SIG-M5 treated with dmso at 0.1 percent for 504 hours (cell line): ENCODE results near the gene OR1S2.
"Not testable (repeated sequence)": the region's sequence is repeated elsewhere in the genome, so short reads cannot be mapped to it uniquely, and the experiment has no call there.

Experiments
- DNase-seq: peaks from one replicate; lab custom pipeline; 2025; ENCODE audit not compliant: unreplicated experiment; lab: John Stamatoyannopoulos, UW

OR1S2 gene, protein sequence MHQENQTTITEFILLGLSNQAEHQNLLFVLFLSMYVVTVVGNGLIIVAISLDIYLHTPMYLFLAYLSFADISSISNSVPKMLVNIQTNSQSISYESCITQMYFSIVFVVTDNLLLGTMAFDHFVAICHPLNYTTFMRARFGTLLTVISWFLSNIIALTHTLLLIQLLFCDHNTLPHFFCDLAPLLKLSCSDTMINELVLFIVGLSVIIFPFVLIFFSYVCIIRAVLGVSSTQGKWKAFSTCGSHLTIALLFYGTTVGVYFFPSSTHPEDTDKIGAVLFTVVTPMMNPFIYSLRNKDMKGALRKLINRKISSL

DNA sequence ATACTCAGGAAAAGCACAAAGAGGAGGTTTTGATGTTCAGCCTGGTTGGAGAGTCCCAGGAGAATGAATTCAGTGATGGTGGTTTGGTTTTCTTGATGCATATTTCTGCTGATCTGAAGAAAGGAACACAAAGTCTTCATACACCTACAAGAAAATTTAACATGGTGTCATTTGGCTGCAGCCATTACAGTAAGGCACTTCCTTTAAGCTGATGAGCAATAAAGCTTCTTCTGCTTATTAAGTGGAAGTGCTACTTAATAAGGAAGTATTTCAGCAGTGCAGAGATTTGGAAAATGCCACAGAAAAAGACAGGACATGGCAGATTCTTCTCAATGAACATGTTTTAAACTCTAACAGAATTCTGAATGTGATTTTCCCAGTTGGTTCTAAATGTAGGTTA lies at the start of gene OR1S2:
Gene OR1S2 (minus strand): TSS at position 101 of the 400 bp plus-strand sequence. CDS start 0 bp downstream, at position 101.
- no peak for DNase-seq

DNA sequence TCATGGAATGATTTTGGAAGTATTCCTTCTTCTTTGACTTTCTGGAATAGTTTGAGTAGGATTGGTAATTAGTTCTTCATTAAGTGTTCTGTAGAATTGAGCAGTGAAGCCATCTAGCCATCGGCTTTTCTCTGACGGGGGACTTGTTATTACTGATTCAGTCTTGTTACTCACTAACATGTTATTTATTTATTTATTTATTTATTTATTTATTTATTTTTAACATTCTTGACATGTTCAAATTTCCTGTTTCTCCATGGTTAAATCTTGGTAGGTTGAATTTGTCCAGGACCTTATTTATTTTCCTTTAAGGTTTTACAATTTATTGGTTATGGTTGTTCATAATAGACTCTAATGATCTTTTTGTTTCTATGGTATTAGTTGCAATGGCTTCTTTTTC lies 40.0 kb upstream of the OR1S2 start:
- DNase-seq: no peak

DNA sequence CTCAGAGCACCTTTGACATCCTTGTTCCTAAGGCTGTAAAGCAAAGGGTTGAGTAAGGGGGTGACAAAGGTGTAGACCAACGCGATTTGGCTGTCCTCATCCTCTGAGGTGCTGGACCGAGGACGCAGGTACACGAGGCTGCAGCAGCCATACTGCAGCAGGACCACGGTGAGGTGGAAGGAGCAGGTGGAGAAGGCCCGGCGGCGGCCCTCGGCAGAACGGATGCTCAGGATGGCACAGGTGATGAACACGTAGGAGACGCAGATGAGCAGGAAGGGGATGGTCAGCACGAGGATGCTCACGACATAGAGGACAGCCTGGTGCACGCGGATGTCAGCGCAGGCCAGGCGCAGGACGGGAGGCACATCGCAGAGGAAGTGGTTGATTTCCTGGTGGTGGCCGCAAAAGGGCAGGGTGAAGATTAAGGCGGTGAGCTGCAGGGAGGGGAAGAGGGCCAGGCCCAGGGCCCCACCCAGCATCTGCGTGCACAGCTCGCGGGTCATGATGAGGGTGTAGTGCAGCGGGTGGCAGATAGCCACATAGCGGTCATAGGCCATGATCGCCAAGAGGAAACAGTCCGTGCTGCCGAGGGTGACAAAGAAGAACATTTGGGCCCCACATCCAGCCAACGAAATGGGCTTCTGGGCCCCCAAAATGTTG lies 24.1 kb upstream of the OR1S2 start:
- DNase-seq: no peak

DNA sequence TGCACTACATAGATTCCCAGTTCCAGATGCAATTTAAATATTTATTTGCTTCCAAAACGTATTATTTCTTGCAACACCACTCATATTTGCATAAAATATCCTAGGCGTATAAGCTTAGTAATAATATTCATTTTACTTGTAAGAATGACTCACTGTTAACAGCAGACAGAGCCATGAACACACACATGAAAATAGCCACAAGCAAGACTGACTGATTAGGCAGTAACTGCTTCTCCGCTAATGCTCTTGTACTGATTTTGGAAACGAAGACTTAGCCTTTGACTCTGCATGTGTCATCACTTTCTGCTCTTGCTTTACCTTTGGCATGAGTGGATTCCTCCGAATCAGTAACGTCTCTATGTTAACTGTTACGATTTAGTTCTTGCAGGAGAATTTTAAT lies 18.8 kb upstream of the OR1S2 start:
- no peak for DNase-seq

DNA sequence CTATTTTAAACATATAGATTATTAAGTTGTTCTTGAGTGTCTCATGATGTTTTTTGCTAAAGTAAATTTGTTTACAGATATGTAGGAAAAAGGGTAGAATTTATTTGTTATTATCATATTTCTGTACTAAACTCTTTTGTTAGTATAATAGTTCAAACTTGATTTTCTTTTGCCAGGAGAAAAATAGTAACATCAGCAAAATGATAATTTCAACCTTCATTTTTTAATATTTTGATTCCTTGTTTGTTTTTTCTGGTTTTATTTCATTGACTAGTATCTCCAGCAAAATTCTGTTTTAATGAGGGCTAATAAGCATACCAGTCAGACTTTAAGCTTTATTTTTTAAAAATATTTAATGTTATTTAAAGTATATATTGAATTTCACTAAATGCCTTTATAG lies 12.5 kb upstream of the OR1S2 start:
- no peak for DNase-seq

DNA sequence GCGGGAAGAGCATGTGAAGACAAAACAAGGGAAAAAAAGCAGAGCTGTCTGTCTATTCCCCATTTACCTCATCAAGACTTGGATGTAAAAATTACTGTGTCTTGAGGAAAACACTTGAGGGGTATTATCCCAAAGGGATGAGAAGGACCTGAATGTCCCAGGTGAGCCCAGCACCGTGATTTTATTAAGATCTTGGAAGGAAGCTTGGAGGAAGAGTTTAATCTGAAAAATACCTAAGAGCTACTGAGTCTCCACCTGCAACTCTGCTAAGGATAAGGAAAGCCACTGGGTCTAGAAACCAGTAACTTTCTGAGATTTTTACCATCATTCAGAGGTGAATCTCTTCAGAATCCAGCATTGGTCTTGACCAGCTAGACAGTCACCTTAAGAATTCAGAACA lies 8.5 kb upstream of the OR1S2 start, which contains the start of gene OR1S1:
Gene OR1S1 (plus strand): TSS at position 301 of the 400 bp plus-strand sequence.
- not testable (repeated sequence) for DNase-seq

DNA sequence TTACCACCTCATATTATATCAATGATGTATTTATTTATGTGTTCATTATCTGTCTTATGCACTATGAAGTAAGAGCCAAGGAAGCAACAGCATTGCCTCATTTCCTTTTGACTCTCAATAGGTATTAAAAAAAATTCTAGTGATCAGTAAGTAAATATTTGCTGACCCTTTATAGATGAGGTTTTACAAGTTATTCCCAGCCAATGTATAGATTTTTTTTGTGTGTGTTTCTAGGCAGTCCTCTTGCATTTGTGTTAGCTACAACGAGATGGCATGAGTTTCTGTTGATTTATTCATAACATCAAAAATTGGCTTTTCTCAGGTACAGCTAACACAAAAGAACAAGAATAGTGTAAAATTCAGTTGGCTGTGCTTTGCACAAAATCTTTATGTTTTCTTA lies 4.7 kb downstream of the OR1S2 start:
- no peak for DNase-seq

DNA sequence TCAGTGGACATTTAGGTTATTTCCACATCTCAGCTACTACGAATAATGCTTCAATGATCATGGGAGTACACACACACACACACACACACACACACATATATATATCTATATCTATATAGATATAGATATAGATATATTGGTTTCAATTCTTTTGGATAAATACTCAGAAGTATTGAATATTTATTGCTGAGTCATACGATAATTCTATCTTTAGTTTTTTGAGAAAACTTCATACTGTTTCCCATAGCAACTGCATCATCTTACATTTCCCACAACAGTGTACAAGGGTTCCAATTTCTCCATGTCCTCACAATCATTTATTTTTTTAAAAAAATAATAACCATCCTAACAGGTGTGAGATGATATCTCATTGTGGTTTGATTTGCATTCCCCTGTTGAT lies 8.0 kb downstream of the OR1S2 start:
- DNase-seq: no peak

DNA sequence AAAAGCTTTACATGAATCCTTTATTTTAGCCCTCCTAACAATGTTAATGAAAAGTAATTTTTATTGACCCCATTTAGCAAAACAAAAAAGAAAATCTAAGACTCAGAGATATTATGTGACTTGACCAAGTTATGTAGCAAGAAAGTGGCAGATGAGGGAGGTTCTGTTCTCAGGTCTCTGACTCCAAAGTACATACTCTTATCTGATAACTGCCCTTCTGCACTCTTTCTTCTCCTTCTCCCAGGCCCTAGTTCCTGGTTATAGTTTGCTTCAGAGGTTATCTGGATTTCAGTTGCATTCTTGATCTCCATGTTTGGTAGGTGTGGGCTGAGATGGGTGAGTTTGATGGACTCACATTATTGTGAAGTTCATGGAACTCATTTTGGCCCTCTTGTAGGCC lies 10.6 kb downstream of the OR1S2 start:
- DNase-seq: no peak

DNA sequence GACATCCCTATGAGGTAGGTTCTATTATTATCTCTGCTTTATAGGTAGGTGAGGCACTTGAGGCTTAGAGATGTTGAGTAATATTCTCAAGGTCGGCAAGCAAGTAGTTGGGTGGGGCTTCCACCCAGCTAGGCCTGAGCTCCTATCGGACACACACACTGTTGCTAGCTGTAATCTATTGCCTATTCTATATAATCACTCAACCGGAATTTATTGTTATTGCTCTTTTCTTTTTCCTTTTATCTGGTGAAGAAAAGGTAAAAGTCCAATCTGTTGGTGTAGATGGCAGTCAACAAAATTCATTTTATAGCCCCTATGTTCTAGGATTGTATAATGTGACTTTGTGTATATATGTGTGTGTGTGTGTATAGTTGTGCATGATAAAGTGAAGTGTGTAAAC lies 11.7 kb downstream of the OR1S2 start:
- no peak for DNase-seq

DNA sequence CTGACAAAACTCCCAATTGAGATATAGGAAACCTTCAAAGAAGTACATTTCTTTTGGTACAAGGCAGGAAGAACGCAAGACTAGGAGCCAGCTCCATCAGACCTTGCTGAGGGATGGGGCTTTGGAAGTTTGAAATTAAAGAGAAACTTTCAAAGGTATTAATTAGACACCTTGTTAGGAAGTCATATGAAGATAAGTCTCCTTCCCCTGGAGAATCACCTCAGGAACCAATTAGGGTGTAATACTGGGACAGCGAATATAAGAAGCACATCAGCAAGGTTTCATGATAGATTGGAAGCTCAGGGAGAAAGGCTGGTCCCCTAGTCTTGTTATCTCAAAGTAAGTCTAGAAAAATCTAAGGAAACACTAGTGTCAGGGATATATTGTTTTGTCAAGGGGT lies 15.2 kb downstream of the OR1S2 start, which contains the start of gene OR9Q2:
Gene OR9Q2 (plus strand): TSS at position 301 of the 400 bp plus-strand sequence. CDS start 1,421 bp downstream, outside the sequence.
- DNase-seq: no peak

DNA sequence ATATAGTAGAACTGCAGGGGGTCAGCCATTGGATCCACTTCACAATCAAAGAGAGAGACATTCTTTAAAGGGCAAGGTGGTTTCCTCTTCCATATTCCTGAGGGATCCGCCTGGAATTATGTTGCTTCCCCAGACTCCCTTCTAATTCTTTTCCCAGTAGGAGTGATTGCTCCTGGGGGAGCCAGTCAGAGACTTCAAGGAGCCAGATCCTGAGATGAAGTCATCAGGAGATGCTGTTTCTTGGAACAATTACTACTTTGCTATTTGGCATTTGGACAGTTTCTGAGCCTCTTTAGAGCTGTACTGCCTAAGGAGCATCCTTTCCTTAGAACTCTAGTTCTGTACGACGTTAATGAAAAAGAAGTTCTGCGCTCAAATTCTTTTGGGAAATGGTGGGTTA lies 17.0 kb downstream of the OR1S2 start:
- DNase-seq: no peak

DNA sequence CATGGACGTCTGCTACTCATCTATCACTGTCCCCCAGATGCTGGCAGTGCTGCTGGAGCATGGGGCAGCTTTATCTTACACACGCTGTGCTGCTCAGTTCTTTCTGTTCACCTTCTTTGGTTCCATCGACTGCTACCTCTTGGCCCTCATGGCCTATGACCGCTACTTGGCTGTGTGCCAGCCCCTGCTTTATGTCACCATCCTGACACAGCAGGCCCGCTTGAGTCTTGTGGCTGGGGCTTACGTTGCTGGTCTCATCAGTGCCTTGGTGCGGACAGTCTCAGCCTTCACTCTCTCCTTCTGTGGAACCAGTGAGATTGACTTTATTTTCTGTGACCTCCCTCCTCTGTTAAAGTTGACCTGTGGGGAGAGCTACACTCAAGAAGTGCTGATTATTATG lies 24.3 kb downstream of the OR1S2 start:
- DNase-seq: no peak

DNA sequence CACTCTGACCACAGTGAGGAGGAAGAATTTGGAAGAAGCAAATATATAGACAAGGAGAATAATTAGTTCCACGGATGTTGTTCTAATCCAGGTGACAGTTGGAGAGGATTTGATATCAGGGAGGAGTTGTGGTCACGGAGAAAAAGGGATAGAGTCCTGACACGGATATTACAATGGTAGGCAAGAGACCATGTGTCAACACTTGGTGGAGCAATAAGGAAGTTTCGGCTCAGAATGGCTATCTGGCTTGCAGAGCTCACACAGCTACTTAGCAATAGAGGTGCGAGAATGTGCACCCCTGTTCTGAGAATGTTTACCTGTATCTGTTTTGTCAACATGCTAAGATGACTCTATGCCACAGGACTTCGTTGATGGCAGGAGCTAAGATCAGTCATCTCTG lies 25.5 kb downstream of the OR1S2 start:
- no peak for DNase-seq

DNA sequence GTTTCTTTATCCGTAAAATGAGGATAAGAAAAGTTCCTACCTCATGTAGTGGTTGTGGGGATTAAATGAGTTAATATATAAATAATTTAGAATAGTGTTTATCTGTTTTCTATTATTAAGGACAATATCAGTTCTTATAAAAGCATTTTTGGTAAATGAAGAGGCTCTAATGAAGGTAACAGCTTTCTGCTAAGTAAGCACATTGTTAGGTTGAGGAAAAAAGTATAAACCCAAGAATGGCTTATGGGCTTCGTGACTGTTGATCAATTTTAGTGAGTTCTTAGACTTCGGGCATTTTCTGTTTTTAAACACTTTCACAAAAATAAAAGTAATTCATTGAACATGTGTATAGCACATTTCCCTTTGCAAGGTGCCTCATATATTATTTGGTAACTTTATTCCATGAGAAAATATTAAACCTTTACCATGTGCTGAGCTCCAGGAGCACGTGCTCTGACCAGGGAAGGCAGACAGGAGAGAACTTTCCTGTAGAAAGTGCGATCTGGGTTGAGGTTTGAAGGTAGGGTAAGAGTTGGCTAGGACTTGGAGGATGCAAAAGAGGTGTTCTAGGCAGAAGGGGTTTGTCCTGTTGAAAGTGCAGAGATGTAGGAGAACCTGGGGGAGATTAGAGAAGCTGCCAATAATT lies 26.4 kb downstream of the OR1S2 start:
- no peak for DNase-seq

DNA sequence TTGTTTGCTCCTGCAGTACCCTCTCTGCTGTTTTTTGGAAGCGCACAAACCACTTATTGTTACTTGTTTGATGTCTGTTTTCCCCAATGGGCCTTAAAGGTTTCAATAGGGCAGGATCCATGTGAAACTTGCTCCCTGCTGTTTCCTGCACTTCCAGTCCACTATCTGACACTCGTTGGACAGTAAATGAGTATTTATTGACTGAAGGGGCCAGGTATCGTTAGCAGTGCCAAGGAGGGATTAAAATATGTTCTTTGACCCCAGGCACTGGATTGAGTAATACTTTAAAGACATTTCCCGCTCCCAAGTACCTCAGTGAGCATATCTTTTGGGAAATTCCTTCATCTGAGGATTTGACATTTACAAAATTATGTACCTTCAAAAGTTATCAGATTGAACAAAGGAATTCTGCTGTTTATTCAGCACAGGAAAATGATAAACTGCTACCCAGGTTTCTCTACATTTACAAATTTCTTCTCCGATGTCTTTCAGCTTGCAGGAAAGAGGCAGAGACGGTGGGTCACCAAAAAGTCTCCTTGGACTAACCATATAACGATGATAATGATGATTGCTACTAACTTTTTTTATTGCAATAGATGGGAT lies 38.3 kb downstream of the OR1S2 start:
- DNase-seq: no peak

DNA sequence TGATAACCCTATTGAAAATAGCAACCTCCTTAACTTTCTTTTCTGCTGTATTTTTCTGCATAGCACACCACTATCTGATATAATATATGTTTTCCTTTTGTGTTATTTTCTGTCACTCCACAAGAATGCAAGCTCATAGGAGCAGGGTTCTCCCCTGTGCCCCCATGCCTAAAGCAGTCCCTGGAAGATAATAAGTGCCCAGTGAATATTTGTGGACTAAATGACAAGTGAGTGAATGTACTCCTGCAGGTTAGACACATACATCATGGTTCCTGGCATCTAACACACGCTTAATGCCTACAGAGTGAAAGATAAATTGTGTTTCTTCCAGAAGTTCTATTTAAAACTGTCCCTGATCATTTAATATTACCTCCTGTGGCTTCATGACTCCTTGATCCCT lies 39.0 kb downstream of the OR1S2 start:
- no peak for DNase-seq

DNA sequence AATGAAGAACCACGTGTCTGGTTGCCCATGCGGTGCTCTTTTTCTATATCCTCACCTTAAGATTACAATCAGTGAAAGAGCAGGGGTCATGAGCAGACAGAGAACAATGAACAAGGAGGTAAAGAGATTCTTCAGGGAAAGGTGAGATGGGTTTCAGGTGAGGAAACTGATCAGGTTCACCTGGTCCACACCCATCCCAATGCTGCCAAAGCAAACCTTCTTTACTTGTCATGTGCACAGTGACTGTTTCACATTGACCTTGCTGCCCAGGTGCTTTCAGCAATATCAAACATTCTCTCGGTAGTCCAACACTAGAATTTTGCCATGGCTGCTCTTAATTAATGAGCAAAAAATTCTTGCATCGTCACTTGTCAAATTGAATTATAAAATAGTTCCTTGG lies 39.6 kb downstream of the OR1S2 start:
- DNase-seq: no peak
